OCI-LY7 (cell line): ENCODE results near the gene GMEB2.

Source experiments
- EZH2phosphoT487 ChIP-seq: fragments of 200-600 bp; sonication (generic); IDR thresholded peaks from 2 replicates; pipeline ENCODE4 v1.6.1; 2018; ENCODE audit warnings: low read depth, borderline replicate concordance, mild to moderate bottlenecking, mixed run types, antibody characterized with exemption, low read length, moderate library complexity, mixed read lengths
- TF ChIP-seq, protein P1 (sequence below): fragments of 200-600 bp; sonication (generic); conservative IDR thresholded peaks from 2 replicates; pipeline ENCODE4 v1.5.1; 2014; ENCODE audit warnings: mild to moderate bottlenecking, antibody characterized with exemption, low read length, moderate library complexity, mixed read lengths

GRCh38 chr20:63627129-63627750, 339 bp upstream of the GMEB2 start:
- TF ChIP-seq, protein P1, sequence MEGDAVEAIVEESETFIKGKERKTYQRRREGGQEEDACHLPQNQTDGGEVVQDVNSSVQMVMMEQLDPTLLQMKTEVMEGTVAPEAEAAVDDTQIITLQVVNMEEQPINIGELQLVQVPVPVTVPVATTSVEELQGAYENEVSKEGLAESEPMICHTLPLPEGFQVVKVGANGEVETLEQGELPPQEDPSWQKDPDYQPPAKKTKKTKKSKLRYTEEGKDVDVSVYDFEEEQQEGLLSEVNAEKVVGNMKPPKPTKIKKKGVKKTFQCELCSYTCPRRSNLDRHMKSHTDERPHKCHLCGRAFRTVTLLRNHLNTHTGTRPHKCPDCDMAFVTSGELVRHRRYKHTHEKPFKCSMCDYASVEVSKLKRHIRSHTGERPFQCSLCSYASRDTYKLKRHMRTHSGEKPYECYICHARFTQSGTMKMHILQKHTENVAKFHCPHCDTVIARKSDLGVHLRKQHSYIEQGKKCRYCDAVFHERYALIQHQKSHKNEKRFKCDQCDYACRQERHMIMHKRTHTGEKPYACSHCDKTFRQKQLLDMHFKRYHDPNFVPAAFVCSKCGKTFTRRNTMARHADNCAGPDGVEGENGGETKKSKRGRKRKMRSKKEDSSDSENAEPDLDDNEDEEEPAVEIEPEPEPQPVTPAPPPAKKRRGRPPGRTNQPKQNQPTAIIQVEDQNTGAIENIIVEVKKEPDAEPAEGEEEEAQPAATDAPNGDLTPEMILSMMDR = no peak
- TF ChIP-seq EZH2phosphoT487 = no peak
